Muscle of back (tissue), 11 donors: ENCODE data around the gene ENDOU. TPM values are rescaled to one million over a fixed set of nuclear protein-coding genes. Genes with fewer than 3 reads are reported as not detected.

Experiments
- DNase-seq, 3 donors: peaks; one replicate each; pipeline versions ENCODE4 v3.0.0 to v3.0.0-alpha.2; 2013
- polyA plus RNA-seq, 10 donors: library from polyadenylated mRNA; unstranded; fragments of 120-200 nt; gene quantifications; one replicate each; pipeline ENCODE4 v1.2.1, GENCODE V29; 2013; ENCODE audit not compliant: insufficient read length in 10 of 10

Gene ENDOU
- polyA plus RNA-seq, 10 donors, result 0.19 to 1.8 (median 0.32) TPM

DNA sequence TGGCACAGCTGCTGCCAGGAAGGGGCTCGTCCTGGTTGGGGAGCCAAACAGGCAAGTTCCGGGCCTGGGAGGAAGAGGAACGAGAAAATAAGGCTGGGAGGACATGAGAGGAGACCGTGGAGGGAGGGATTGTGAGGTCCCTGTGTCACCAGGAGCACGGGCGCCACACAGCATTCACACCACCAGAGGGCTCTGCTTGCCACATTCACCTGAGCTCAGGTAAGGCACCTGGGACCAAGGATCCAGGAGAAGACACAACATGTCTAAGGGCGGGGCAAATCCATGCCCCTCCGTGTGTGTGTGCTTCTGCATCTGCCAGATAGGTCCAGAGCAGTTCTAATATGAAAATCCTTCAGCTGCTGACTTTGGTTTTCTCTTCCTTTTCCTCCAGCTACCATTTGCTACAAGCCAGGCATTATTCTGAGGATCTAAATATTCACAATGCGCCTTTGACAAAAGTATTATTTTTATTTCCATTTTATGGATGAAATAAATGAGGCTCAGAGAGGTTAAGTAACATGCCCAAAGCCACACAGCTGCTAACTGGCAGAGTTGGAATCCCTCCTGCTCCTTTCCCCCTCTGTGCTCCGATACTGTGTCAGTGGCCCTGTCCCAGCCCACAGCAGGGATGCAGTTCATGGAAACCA, 18.8 kb upstream of the ENDOU start:
- DNase-seq, result no peak

DNA sequence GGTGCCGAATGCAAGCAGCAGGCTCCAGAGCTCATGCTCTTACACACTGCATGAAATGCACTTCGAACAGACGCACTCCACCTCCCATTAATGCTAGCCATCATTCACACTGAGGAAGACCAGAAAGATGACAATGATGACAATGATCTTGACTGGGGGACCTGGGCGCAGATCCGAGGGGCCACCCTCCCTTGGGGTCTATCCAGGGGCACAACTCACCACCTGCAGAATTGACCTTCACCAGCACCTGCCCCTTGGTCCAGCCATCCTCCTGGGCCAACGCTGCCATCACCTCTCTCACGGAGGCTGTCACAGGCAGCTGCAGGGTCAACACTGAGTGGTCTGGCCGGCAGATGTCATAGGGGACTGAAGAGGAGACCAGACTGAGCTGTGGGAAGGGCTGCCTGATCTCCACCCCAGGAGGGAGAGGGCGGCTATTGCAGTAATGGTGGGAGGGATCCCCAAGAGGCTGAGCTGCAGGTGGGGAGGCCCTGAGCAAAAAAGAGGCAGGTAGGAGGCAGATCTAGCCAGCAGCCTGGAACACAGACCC, 18.1 kb upstream of the ENDOU start:
- DNase-seq, result no peak

DNA sequence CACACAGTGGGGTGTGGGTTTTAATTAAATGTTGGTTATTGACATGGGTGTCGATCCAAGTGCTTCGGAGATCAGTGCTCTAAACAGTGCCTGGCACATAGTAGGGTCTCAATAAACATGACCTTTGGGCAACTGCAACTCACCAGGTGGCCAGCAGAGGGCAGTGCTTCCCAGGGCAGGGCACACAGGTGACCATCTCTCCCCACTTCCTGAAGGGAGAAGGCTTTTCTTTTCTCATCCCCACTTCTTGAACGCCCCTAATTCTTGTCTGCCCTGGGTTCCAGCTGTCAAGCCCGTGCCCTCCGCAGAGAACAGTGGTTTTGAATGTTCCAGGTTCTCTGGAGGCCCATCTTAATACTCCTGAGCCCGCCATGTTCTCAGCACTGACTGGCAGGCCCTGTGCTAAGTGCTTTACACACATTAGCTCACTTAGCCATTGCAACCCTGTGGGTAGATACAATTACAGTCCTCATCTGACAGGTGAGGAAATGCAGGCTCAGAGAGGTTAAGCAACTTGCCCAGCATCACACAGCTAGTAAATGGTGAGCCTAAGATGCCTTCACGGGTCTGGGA, 17.0 kb upstream of the ENDOU start:
- peak in 2 of 3 donors; percentile 32 to 42 for DNase-seq

DNA sequence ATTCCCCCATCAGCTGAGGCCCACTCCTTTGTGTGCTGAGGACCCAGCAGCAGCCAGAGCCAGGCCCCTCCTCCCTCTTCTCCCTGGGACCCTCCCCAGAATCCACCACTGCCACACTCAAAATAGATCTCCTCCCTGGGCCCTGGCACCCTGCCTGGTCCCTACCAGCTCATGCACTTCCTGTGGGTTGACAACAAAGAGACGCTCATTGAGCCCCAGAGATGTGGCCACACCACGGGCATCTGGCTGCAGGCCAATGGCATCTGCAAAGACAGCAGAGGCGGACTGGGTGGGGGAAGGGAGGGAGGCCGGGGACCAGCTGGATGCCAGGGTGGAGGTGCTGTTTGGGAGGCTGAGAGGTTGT, 16.0 kb upstream of the ENDOU start:
- peak in 2 of 3 donors; percentile 54 to 64 for DNase-seq

DNA sequence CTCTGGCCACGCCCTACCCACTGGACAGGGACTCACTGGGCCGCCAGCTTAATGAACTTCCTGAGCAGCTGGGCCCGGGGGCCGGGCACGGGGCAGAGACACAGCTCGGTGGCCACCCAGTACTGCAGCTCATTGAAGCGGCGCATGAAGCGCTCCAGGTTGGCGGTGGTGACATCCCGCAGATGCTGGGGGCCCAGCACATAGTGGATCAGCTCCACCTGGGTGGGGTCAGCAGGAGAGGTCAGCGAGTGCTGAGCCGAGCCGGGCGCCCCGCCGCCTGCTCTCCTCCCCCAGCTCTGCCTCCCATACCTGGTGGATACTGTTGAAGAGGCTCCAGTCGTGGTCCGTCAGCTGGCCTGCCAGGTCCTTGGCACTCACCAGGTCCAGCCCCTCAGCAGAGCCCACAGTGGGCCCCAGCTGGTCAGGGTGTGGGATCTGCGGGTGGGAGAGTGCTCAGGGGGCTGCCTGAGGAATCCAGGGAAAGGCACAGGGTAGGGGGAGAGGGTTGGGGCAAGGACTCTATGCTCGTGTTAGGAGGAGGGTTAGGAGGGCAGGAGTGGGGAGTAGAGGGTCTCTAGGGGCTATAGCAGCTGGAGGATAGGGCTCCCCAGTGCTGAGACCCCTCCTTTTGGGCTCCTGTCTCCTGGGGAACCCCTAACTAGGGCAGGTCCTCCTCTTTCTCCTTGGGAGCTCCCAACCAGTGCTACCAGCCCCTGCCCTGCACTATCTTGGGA, 15.5 kb upstream of the ENDOU start:
- no peak for DNase-seq

DNA sequence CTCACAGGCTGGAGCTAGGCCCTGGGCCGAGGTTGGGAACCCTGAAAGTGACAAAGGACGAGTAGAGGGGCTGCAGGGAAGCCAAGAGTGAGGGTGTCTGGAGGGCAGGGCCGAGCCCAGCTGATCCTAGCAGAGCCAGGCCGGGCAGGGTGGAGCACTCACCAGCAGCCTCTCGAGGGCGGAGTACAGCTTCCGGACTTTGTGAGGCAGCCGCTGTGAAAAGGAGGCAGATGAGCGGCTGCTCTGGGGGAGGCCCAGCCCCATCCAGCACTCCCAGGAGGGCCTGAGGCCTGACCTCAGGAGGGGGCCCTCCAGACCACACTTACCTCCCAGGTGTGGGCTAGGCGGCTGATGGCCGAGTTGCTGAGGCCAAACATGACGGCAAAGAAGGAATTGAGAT, 14.7 kb upstream of the ENDOU start:
- DNase-seq, result no peak

DNA sequence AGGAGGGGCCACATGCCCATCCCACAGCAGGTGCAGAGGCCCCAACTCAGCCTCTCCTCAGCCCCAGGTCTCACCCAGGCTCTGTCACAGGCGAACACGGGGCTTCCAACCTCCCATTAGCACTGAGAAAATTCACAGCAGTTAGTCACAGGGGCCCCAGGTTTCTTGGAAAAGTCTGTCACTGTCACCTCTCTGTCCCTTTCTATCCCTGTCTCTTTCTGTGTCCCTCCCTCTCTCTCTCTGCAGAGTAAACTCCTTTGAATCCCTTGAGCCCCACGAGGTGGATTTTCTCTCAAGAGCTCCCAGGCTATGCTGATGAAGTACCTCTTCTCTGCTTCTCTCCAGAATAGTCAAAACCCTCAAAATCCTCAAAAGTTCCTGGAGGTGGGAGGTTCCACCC, 14.0 kb upstream of the ENDOU start:
- no peak for DNase-seq

DNA sequence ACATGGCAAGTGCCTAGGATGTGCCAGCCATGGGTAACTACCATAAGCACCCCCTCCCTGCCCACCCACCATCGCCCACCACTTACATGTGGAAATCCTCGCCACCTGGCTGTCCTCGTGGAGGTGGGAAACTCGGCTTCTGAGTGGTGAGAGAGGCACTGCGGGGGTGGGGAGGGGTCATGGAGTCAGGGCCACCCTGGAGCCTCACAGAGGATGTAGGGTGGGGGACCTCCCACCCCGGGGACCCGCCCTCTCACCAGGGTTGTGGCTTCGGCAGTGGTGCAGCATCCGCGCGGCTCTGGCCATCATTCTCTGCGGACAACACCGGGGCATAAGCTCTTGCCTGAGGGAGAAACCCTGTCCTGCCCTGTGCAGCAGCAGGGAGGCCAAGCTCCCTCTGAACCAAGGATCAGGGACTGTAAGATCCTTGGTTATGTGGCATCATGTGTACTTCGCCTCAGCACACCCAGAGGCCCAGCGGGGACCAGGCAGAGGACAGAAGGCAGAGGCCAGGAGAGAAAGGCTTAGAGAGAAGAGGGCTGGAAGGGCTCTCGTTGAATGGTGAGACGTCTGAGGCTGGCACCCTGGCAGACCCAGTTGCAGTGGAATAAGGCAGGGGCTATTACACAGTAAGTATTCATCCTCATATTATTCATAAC, 12.8 kb upstream of the ENDOU start:
- no peak for DNase-seq

DNA sequence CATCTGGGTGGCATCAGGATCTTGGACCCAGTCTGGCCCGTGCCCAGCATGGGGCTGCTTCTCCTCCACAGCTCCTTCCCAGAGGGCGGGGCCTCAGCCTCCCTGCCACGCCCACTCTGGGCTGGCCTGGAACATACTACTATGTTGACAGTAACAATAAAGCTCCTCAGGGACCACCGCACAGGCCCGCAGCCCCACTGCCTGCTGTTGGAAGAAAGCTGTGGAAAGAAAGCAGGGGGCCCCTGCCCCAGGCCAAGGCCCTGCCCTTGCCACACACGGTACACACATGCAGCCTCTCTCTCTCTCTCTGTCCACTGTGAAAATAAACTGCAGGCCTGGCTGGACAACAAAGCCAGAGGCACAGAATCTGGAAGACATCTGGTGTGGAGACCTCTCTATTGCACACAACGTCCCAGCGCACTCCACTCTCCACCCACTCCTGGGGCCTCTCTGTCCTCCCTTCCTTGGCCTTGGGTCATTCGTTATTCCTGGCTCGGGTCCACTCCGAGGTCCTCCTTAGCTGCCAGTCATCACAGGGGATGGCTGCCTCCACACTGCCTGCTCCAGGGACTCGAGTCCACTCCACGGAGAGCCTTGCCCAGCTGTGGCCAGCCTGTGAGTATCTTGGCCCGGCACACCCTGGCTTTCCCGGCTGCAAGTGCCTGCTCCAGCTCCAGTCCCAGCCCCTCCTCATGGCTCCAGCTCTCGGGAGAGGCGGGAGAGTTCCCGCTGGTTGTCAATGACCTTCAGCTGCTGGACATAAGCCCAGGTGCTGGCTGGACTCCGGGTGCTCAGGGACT, 11.8 kb upstream of the ENDOU start:
- DNase-seq, result peak in 2 of 3 donors; percentile 52 to 83

DNA sequence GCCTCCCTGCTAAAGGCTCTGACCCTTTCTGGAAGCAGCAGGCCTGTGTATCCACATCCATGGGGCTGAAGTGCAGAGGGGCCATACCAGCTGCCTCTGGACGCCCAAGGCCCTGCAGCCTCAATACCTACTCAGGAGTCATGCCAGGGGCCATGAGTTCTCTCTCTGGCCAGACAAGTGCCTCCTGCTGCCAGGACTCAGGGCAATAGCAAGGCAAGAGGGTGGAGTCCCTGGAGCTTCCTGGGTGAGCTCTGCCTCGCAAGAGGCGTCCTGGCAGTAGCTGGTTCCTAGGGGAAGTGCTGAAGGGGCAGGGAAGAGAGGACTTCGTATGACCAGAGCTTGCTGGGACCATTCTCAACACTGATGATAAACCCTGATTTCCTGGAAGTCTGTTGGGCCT, 10.9 kb upstream of the ENDOU start:
- DNase-seq, result no peak

DNA sequence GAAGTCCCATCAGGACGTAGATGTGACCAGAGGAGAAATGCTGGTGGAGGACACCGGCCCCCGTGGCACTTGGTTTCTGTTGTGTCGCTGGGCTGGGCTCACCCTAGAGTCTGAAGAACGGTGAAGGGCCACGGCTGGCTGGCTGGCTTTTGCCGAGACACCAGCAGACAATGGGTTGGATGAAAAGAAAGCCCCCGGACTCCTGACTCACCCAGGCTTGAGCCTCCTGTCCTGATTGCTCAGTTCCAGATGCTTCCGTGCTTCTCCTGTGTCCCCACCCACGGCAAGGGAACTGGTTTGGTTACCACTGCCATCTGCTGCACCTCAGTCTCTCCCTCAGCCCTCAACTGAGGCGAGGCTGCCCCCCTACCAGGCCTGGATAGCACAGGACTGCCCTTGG, 10.4 kb upstream of the ENDOU start:
- DNase-seq, result no peak

DNA sequence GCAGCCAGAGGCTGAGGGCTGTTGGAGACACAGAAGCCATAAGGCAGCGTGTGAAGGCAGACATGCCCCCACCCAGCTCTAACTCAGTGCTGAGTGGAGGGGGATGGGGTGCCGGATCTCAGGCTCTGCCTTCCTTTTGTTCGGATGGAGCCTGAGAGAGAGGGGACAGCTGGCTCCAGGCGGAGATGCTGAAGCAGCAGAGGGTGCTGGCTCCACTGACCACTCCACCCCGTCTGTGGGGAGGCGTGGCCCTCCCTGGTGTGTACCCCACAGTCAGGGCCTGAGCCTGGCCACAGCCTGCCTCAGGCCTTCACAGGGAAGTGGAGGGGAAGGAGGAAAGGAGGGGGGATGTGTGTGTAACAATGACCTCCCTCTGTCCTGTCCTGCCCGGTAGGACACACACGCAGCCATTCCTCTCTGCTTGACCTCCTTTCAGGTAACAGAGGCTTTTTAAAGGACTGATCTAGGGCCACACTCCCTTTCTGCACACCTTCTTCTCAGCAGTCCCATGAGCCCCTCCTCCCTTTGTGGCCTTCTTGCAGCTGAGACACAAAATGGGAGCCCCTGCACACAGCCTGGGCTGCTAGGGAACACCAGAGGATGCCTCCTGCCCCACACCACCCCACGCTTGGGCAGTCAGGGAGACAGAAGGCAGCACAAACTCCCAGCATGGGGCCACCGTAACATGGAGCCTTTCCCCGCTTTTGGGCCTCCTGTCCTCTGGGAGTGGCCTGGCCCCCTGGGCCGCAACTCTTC, 9.6 kb upstream of the ENDOU start:
- DNase-seq, result no peak

DNA sequence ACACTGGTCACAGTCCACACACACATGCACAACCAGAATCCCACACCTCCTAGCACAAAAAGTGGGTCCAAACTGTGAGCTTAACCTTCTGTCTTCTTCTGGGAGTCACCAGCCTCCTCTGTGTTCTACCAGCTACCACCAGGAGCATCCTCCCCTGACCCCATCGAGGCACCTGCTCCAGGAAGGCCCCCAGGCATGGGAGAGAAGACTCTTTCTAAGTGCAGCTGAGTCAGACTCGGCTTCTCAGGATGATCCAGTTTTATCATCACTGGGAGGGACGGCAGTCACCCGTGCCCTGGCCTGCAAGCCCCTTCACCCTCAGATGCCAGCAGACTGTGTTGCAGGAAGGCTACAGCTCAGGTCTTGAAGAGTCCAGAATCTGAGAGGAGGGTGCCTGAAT, 7.9 kb upstream of the ENDOU start:
- no peak for DNase-seq

DNA sequence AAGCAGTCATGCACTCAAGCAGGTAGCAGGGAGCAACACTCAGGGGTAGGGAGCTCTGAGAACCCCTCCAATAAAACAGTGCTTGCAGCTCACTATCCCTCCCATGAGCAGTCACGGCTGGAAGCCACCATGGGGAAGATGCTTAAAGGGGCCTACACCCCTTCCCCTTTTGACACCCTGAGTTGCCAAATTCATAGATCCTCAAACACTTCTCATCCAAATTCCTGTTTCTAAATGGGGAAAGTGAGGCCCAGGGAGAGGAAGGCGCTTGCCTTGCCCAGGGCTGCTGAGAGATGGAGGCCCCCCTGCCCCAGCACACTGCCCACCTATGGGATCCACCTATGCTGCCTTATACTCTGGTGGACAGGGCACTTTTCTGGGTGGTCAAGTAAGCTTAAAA, 7.2 kb upstream of the ENDOU start:
- no peak for DNase-seq

DNA sequence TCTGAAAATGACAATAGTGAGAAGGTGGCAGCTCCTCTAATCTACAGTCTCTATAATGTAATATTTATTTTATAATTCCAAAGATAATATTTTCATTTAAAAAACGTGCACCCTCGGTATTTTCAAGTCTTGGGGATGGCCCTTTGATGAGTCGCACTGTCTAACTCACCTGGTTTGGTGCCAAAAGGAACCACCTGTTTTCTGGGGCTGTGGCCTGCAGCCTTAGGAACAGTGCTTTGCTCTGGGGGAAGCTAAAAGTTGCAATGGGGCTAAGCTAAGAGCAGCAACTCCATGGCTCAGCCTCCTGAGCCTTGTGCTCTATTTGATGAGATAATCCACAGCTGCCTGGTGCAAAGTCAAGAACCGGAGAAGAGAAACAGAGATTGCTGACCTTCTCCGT, 6.4 kb upstream of the ENDOU start:
- no peak for DNase-seq

DNA sequence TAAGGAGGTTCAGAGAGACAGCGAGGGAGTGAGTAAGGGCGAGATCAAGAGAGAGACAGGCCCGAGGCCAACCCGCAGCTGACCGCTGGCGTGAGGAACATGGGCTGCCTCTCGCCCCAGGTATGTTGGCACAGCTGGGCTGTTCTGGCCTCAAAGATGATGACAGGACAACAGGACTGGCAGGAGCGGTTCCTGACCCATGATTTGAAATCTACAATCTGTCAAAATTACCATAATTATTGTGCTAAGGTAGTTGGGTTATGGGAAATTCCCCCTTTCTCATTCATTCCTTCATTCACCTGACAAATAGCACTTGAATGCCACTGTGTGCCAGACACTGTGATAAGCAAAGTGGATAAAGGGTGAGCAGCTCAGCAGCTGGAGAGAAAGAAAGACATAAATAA, 5.1 kb upstream of the ENDOU start:
- no peak for DNase-seq

DNA sequence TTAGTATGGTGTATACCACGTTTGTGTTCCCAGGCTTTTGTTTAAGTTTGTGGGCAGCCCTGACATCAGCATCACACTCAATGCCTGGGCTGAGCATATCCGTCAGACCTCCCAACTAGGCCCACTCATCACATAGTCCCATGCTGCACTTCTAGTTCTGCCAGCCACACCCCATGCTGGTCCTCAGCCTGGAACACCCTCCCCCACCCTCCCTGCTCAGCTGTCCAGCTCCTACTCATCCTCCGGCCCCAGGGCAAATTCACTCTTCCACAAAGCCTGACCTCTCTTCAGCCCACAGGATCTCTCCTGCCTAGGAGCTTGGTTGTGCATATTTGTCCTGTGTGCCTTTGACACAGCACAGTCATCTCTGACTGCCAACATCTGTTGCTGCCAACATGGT, 3.9 kb upstream of the ENDOU start:
- no peak for DNase-seq

DNA sequence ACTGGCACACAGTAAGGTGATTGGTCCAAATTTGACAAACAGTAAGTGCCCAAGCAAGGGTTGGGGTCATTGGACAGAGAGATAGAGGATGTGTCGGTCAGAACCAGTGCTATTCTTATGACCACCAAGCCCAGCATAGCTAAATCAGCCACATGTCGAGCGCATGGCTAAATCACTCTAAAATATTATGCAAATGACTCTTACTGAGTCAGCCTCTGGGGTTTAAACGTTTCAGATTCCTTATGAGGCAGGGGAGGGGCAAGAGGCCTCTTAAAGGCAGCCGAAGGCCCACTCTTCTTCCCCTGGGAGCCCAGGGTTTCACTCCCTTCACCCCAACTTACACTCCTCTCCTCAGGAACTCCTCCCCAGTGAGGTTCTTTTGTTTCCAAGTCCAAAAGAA, 603 bp upstream of the ENDOU start:
- peak in 1 of 3 donors; percentile 62 for DNase-seq

DNA sequence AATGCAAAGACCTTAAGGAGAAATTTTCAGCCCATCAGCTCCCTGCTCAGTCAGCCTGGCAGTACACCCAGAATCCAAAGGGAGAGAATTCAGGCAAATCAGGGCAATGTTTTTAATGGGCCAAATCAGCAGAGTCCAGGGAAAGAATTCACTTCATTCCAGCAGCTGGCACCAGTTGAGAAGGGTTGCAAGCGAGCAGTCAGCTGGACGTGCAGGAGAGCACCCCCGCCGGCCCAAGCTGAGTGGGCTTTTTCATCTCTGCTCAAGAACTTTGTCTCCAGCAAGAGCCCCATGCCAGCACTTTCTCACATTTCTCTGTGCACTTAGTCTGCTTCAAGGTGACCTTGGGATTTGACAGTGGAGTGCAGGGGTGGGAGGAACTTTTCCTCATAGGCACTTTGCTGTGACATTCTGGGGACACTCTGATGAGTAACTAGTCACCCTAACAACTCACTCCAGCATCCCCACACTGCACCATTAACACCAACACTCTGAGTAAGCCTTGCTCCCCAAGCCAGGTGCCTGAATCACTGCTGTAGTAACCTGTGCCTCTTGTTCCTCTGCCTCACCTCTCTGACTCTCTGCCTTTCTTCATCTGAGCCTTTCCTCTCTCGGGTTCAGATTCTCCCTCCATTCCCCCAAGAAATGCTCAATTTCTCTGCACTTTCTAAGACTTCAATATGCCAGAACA, 2.2 kb downstream of the ENDOU start:
- no peak for DNase-seq

DNA sequence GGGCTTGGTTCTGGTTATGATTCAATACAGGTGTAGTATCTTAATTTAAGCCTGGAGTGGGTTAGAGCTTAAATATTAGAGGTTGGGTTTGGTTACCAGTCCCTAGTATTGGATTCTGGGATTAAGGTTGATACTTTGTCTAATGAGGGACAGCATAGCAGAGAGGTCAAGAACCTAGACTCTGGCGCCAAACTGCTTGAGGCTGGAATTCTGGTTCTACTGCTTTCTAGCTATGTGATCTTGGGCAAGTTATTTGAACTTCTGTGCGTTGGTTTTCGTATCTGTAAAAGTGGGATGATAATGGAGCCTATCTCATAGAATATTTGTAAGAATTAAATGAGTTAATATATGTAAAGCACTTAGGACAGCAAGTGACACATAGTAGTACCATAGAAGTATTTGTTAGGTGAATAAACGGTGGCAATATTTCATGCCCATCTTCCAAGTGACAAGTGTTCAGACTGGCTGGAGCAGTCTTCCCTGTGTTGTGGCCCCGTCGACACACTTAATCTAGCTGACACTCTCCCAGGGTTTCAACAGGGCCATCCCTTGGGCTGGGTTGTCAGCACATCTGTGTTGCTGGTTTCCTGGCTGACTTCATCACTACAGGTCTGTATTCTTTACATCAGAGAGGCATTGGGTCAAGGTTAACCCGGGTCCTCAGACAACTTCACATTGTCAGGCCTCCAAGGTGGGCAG, 3.0 kb downstream of the ENDOU start:
- no peak for DNase-seq
